Gastrocnemius medialis (tissue), 4 donors: ENCODE measurements around the gene TRAF1.

Experiments used
- CTCF ChIP-seq, 5 experiments: fragments of 450-650 bp in 3 of 5; fragments of 200-600 bp in 2 of 5; sonication (generic) in 2 of 5; IDR thresholded peaks in 4 of 5; conservative IDR thresholded peaks in 1 of 5; 1 replicate in 4 of 5; 2 replicates in 1 of 5; pipeline ENCODE4 v1.5.1; 2016 to 2019; ENCODE audit warnings: antibody characterized with exemption in 5 of 5, mild to moderate bottlenecking in 3 of 5, moderate library complexity in 3 of 5
- POLR2A ChIP-seq, 2 donors: fragments of 450-650 bp; IDR thresholded peaks; one replicate each; pipeline ENCODE4 v1.6.1; 2017; ENCODE audit warnings: antibody characterized with exemption in 2 of 2, mild to moderate bottlenecking in 2 of 2, moderate library complexity in 2 of 2

- no peak for TF ChIP-seq POLR2A (IDR thresholded peaks at IDR 0.05)
- no peak for TF ChIP-seq CTCF (IDR thresholded peaks at IDR 0.05 in 4 of 5, conservative IDR thresholded peaks at IDR 0.05 in 1 of 5)
Observed at GRCh38 chr9:120913647-120914264, 12.8 kb downstream of the TRAF1 start.
